AG04449 (cell line): ENCODE measurements around the gene GRIN3A.

Experiments used
- CTCF ChIA-PET: fragments of 350-600 bp; formaldehyde crosslinking; extraction: SDS; loops from one replicate; lab custom pipeline; 2021; ENCODE audit warnings: antibody characterized with exemption; lab: Yijun Ruan, JAX
- POLR2A ChIA-PET: fragments of 400-600, 350-600 bp; formaldehyde crosslinking; extraction: SDS; loops from one replicate; lab custom pipeline; 2020; ENCODE audit warnings: antibody characterized with exemption, inconsistent platforms; lab: Yijun Ruan, JAX
- DNase-seq: peaks from one replicate; pipeline ENCODE4 v3.0.0-alpha.2; 2010; ENCODE audit warnings: low read depth, low spot score
- H3K4me3 ChIP-seq: 2 replicates; pipeline ENCODE4 v1.5.1; 2011; ENCODE audit warnings: low read depth, mild to moderate bottlenecking, control low read depth, low read length
- TF ChIP-seq, protein P1 (sequence below): IDR thresholded peaks from one replicate; pipeline ENCODE4 v1.5.1; 2011; ENCODE audit warnings: mild to moderate bottlenecking, moderate library complexity, low read length, control low read depth, inconsistent platforms; ENCODE audit not compliant: insufficient read depth; ENCODE audit errors: missing control alignments

Gene GRIN3A

DNA sequence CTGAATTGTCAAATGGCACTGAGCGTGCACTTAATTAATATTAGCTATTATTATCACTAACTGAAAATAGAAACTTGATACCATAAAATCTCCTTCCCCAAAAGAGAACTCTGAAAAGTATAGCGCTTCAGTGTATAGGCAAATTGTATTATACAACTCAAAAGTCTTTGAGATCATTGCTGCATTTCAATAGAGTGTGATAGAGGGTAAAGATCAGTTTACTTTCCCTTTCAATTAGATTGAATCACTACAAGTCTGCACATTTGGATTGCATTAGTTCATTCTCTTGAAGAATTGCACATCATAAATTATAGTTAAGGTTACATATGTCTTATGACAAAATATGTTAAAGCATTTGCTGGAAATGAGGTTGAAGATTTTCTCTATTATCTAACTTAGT lies 13.4 kb upstream of the GRIN3A start:
- CTCF ChIA-PET, result interaction anchor here (1.4 kb wide), 1 partner anchor 24 kb away, joined by 3 read pairs; no protein-coding TSS in a partner anchor
- no peak for DNase-seq
- POLR2A ChIA-PET, result no interaction called here
- no peak overlapping the region for H3K4me3 ChIP-seq
- TF ChIP-seq, protein P1, sequence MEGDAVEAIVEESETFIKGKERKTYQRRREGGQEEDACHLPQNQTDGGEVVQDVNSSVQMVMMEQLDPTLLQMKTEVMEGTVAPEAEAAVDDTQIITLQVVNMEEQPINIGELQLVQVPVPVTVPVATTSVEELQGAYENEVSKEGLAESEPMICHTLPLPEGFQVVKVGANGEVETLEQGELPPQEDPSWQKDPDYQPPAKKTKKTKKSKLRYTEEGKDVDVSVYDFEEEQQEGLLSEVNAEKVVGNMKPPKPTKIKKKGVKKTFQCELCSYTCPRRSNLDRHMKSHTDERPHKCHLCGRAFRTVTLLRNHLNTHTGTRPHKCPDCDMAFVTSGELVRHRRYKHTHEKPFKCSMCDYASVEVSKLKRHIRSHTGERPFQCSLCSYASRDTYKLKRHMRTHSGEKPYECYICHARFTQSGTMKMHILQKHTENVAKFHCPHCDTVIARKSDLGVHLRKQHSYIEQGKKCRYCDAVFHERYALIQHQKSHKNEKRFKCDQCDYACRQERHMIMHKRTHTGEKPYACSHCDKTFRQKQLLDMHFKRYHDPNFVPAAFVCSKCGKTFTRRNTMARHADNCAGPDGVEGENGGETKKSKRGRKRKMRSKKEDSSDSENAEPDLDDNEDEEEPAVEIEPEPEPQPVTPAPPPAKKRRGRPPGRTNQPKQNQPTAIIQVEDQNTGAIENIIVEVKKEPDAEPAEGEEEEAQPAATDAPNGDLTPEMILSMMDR, result no peak

DNA sequence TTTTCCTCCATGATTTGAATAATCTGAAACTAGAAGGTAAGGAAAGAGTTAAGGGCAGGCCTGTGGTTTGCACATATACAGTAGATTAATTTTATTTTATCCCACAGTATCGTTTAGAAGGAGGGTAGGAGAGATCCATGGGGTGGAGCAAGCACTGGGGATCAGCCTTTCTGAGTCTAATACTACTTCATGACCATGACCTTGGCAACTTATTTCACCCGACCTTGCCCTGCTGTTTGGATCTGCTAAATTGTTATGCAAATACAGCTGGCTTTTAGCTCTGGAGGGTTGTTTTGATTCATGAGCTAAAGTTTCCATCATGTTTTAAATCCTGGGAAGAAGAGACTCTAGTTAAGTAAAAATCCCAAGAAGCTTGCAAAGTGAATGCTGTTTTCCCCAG lies 864 bp upstream of the GRIN3A start:
- DNase-seq, result no peak
- TF ChIP-seq, protein P1, result no peak
- CTCF ChIA-PET, result no interaction called here
- no peak overlapping the region for H3K4me3 ChIP-seq
- POLR2A ChIA-PET, result no interaction called here

DNA sequence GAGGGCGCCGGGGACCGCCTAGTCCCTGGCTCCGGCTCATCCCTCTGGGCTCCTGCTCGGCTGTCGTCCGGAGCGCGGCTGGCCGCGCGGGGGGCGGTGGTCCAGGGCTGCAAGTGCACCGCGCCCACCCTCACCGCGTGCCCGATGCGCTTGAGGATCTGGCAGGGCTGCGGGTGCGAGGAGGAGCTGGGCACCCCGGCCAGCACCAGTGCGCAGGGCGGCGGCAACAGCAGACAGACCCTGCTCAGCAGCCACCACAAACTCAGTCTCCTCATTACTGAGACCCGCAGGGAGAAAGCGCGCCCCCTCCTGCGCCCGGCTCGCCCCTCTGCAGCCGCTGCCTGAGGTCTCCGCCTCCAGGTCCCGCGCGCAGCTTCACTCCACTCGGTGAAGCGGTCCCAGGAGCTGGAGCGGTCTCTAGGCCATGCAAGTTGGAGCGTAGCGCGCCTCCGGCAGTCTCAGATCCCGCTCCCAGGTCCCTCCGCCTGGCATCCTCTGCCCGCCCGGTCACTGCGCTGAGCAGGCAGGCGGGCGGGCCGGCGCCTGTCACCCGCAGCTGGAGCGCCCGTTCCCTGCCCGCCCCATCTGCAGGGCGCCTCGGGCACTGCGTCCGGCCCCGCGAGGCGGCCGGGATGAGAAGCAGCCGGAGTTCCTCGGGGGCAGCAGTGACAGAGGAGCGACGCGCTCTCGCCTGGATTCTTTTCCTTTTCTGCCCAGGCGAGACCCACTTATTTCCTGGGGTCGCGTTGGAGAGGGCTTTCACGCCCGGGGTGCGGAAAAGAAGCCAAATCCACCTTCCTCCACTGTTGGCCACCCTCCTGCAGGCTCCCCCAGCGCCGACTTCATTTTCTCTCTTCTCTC lies 512 bp downstream of the GRIN3A start:
- ChIA-PET POLR2A (no interaction called here), CTCF (interaction anchor here (0.6 kb wide), 1 partner anchor 10 kb away, joined by 3 read pairs; no protein-coding TSS in a partner anchor)
- TF ChIP-seq, protein P1, result no peak
- no peak overlapping the region for H3K4me3 ChIP-seq
- no peak for DNase-seq

DNA sequence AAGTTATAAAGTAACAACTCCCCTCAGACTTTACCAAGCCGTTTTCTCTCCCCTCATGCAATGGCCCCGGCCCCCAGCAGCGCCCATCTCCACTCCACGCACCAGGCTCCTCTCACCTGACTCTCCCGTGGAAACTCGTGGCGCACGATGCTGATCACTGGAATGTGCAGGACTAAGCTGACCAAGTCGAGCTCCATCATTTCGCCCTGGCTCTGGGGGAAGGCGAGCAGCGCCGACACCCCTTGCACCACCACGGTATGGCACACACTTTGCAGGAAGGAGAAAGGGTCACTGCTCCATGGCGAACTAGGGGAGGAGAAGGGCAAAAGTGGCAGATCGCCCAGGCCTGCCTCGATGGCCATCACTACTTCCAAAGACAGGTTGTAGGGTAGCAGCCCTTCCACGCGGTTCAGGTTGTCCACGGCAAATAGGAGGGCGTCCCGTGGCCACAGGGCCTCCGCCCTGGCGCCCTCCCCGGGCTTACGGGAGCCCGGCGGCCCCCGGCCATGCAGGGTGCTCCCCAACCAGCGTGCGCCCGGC lies 1.2 kb downstream of the GRIN3A start:
- no peak for DNase-seq
- CTCF ChIA-PET, result no interaction called here
- H3K4me3 ChIP-seq, result no peak overlapping the region
- POLR2A ChIA-PET, result no interaction called here
- TF ChIP-seq, protein P1, result no peak

DNA sequence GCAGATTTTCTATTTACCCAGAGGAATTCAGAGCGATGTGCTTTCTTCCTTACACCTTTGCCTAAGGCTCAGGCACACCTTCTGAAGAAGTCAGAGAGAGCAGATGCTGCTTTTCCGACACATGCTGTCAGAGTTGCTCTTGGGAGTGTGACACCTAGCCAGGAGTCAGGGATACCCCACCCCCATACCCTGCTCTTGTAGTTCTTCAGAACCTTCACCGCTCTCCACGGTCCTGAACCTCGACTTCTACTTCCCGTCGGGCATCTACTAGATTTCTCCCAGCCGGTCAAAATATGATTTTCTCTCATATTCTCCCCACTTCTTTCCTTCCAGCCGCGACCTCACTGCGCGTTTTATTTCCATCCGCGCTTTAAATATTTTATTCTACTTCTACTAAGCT lies 1.7 kb downstream of the GRIN3A start:
- DNase-seq, result no peak
- H3K4me3 ChIP-seq, result no peak overlapping the region
- POLR2A ChIA-PET, result no interaction called here
- CTCF ChIA-PET, result no interaction called here
- TF ChIP-seq, protein P1, result no peak

DNA sequence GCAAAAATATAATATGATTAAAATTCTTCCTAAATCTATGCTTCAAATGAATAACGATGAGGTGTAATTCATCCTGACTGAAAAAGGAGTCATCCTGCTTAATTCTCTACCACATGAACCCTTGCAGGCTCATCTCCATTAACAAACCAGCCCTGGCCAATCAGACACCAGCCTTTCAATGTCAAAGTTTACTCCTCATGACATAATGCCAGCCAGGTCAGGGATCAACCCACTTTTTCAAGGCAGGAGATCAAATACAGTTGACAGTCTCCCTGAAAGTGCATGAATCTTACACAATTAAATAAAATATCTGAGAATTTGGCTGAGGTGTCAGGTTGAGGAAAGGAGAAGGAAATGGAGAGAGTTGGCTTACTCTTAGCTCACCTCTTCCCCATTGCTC lies 7.0 kb downstream of the GRIN3A start:
- ChIA-PET POLR2A (no interaction called here), CTCF (no interaction called here)
- TF ChIP-seq, protein P1, result no peak
- no peak for DNase-seq
- no peak overlapping the region for H3K4me3 ChIP-seq
